HL-60/S4 treated with retinoic acid at 250 ng/mL for 4 days and 3 days (cell line): ENCODE measurements around the gene IQGAP1.
"Not testable (repeated sequence)": the region's sequence is repeated elsewhere in the genome, so short reads cannot be mapped to it uniquely, and the experiment has no call there.

Experiments
- in situ Hi-C: fragments of 300-500 bp; cut with MboI; formaldehyde crosslinking; loops from 2 replicates; pipeline ENCODE4 v1.7.0; 2022; ENCODE audit warnings: low sequenced_read_pairs

The IQGAP1 gene

DNA sequence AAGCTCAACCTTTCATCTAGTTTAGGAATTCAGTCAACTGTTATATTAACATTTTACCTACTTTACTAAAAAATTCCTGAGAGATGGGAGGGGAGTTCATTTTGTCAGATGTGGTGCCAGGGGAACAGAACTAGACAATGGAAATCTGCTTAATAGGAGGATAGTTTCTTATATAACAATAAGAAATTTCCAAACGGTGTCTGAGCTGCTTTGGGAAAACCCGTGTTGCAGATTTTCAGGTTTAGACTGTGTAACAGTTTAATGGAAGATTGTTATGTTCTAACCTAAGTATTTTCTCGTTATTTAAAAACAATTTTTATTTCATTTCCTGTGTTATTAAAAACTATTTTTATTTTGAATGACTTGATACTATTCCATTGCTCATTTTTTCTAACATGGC, 19.3 kb downstream of the IQGAP1 start:
- in situ Hi-C loops, result no loop called here

DNA sequence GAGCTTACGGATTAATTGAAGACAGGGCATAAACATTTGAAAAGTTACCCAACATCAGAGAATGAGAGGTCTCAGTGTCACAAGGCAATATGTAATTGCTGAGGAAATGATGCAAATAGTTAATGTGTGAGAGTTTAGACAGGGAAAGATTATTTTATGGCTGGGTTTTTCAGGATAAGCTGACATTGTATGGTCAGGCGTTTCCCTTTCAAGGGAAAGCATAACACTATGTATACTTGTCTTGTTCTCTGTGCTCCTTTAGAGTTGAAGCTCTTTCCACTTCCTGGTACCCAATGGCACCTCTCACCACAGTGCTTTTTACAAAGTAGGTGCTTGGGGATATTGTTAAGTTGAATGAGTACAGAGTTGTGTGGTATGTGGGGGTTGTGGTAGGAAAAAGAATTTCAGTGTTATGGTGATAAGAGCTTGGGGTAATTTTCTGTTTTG, 19.9 kb downstream of the IQGAP1 start:
- in situ Hi-C loops, result no loop called here

DNA sequence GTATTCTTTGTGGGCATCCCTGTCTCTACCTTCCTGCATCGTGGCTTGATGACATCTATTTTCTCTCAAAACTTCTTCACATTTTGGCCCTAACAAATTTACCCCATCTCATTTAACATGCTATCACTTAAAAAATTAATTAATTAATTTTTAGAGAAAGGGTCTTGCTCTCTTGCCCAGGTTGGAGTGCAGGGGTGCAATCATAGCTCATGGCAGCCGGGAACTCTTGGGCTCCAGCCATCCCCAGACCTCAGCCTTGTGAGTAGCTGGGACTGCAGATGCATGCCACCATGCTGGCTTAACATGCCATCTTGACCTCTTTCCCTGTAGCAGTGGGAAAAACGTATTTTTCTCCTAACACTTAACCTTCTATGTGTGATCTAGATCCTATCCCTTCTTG, 20.6 kb downstream of the IQGAP1 start:
- in situ Hi-C loops, result no loop called here

DNA sequence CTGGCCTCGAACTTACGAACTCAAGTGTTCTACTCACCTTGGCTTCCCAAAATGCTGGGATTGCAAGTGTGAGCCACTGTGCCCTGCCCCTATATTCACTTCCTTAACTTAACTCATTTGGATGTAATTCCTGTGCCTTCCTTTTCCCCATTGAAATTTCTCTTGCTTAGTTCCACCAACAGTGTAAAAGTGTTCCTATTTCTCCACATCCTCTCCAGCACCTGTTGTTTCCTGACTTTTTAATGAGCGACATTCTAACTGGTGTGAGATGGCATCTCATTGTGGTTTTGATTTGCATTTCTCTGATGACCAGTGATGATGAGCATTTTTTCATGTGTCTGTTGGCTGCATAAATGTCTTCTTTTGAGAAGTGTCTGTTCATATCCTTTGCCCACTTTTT, 21.5 kb downstream of the IQGAP1 start:
- in situ Hi-C loops, result not testable (repeated sequence)

DNA sequence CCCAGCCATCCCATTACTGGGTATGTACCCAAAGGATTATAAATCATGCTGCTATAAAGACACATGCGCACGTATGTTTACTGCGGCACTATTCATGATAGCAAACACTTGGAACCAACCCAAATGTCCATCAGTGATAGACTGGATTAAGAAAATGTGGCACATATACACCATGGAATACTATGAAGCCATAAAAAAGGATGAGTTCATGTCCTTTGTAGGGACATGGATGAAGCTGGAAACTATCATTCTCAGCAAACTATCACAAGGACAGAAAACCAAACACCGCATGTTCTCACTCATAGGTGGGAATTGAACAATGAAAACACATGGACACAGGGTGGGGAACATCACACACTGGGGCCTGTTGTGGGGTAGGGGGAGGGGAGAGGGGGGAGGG, 22.3 kb downstream of the IQGAP1 start:
- in situ Hi-C loops, result not testable (repeated sequence)

DNA sequence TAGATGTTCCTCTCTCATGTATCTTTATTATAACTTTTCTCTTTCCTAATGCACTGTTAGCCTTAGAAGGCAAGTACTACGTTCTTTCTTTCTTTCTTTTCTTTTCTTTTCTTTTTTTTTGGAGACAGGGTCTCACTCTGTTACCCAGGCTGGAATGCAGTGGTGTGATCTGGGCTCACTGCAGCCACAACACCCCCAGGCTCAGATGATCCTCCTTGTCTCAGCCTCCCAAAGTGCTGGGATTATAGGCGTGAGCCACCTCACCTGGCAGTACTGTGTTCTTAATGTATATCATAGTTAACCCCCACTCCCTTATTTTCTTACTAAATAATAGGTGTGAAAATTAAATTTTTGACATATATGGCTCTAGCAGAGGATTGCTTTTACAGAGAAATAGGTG, 23.1 kb downstream of the IQGAP1 start:
- in situ Hi-C loops, result no loop called here

DNA sequence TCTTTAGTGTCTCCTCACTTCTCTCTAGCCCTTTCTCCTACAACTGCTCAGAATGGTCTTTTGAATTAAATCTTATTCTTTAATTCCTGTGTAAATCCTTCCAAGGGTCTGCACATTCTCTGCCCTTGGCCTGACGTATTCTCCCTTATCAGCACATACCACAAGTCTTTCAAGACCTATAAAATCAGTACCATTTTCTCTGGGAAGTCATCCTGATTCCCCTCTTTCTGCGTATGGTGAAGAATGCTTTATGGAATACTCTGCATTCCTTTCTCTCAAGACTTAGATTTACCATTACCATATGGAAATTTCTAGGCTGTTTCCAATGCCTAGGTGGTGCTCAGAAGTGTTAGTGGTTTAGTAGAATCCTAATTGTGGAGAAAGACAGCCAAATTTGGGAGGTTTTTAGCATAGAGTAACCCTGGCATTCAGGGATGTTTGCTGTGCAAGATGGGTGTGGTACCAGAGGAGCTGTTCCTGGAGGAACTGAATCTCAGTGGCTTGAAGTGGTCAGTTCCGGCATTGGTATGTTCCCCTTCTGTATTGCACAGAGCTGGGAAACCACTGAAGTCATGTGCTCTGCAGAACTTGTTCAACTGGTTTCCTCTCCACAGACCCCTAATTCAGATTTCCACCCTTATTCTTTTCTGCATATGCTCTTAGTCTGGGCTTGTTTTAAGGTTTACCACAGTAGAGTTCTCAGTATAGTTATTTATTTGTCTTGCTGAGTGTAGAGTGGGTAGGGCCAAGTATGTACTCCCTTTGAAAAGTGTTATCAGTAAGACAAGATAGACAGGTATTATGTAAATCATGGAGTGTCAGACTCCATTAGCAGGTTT, 24.5 kb downstream of the IQGAP1 start:
- in situ Hi-C loops, result no loop called here

DNA sequence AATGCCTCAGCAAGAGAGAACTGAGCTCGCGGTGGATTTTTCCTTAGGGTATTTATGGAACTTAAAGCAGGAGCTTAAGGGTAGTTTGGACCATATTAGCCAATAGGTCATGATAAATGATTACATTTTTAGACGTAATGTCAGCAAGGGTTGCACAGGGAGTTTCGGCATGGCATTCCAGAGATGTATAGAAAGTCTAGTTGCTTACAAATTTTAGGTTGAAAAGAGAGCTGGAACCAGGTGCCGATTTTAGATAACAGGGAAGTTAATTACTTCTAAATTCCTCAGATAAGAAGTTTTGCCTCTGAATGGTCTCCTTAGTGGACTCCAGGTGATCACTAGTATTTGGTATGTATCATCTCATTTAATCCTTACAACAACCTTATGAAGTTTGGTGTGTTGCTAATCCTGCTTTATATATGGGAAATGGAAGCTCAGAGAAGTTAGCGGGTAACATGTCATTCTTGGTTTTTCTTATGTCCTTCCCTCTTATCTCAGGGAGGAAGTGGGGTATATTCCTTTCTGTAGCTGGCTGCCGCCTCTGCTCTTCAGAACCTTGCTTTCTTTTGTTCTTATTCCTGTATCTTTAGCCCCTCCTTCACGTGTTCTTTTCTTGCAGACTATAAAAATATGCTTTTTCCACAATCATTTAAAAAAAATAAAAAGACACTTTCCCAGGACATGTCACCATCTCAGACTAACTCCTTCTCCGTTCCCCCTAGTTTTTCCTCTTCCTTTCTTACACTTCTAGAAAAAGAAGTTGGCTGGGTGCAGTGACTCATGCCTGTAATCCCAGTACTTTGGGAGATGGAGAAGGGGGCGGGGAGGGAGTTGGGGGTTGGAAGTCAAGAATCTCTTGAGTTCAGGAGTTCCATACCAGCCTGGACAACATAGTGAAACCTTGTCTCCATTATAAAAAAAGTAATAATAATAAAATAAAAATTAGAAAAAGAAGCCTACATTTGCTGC, 25.7 kb downstream of the IQGAP1 start:
- in situ Hi-C loops, result no loop called here

DNA sequence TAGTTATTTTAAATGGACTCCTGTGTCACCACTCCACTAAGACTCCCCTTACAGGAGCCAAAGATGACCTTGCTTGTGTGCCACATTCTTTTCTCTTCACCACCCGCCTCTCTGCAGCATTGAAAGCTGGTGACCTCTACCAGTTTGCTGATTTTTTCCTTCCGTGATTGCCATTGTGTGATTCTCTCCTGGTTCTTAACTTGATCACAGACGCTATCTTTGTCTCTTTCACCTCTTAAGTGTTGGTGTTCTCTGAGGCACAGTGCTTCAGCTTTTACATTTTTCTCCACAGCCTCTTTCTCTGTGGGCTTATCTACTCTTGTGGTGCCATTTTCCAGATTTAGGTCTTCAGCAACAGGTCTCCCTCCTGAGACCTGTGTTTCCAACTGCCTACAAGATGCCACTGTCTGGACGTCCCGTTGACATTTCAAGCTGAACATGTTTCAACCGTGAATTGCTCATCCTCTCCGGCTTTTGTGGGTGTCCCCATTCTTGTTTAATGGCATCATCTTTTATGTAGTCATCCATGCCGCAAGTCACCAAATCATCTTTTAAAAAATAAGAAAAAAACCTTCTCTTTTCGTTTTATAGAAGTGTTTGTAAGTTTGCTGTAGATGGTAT, 26.5 kb downstream of the IQGAP1 start:
- in situ Hi-C loops, result no loop called here

DNA sequence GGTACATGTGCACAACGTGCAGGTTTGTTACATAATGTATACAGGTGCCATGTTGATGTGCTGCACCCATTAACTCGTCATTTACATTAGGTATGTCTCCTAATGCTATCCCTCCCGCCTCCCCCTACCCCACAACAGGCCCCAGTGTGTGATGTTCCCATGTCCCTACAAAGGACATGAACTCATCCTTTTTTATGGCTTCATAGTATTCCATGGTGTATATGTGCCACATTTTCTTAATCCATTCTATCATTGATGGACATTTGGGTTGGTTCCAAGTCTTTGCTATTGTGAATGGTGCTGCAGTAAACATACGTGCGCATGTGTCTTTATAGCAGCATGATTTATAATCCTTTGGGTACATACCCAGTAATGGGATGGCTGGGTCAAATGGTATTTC, 28.0 kb downstream of the IQGAP1 start:
- in situ Hi-C loops, result not testable (repeated sequence)

DNA sequence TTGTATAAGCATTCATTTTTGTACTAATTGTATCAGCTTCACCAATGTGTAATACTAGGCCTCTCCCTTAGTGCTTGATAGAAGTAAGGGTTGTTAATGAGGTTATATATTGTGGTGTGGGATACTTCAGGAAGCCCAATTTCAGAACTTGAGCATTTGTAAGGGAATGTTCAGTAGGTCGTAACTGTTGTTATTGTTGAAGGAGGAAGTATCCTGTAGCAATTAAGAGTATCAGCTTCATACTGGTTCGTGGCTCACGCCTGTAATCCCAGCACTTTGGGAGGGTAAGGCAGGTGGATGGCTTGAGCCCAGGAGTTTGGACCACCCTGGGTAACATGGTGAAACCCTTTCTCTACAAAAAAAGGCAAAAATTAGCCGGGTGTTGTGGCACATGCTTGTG, 30.6 kb downstream of the IQGAP1 start:
- in situ Hi-C loops, result no loop called here

DNA sequence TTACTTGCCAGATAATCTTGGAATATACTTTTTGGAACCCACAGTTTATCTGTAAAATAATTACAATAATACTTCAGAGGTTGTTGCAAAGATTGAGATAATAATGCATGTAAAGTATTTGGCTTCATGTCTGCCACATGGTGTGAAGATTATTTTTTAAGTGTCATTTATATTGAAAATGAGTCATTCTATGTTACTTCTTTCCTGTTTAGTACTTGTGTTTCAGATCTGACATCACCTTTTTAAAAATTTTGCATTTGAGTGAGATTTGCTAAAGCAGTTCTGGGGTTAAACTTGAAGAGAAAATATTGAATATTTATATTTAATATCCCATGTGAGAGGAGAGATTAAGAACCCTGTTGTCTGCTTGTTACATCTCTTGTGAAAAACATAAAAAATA, 31.2 kb downstream of the IQGAP1 start:
- in situ Hi-C loops, result no loop called here

DNA sequence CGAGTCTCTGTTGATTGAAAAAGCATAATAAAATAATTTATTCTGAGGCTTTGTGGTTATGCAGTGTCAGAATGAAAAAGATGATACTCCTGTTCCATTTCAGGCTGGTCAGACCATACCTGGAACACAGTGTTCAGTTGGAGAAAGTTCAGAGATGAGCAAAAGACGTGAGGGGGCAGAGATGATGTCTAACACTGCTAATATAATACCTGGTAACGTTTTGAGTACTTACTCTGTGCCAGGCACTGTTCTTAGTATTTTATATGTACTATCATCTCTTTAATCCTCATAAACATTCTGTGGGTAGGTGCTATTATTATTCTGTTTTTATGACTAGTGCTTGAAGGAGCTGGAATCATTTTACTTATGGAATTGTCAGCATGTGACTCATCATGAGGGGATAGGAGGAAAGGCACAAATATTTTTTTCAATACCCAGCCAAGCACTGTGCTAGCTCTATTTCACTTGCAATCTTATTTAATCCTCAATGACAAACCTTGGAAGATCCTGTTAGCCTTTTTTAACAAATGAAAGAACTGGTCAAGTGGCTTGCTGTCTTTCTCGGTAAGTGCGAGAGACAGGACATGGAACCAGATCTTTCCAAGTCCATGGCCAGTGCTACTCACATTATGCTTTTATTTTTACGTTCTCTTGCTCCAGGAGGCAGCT, 31.8 kb downstream of the IQGAP1 start:
- in situ Hi-C loops, result no loop called here

DNA sequence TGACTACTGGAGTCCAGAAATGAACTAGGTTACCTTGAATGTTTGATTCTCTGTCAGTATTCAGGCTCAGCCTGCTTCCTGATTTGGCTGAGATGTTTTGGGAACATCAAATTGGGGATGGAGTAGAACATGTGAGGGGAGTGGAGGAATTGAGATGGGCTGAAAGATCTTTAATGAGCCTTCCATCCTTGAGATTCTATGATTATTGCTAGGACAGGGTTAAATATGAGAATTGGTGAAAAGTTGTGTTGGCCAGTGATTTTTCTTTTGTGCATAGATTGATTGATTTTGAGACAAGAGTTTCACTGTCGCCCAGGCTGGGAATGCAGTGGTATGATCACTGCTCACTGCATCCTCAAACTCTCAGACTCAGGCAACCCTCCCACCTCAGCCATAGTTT, 32.4 kb downstream of the IQGAP1 start:
- in situ Hi-C loops, result no loop called here

DNA sequence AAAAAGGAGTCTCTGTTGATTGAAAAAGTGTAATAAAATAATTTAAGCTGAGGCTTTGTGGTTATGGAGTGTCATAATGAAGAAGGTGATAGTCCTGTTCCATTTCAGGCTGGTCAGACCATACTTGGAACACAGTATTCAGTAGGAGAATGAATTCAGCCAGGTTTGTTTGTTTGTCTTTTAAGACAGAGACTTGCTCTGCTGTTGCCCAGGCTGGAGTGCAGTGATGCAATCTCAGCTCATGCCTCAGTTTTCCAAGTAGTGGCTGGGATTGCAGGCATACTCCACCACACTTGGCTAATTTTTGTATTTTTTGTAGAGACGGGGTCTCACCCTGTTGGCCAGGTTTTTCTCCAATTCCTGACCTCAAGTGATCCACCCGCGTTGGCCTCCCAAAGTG, 33.5 kb downstream of the IQGAP1 start:
- in situ Hi-C loops, result no loop called here

DNA sequence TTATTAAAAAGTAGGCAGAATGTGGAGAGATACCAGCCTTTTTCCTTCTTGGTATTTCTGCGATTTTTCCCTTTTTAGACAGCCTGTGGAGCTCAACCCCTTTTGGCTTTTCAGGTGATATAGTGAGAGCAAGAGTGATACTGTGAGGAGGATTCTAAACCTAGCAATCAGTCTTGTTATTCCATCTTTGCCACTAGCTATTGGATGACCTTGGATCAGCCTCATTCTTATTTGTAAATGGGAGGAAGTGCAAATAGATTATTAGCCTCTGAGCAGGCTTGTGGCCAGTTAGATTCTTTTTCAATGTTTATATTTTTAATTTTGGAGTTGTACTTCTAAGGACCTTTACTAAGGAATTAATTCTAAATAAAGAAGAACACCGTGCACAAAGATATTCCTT, 34.0 kb downstream of the IQGAP1 start:
- in situ Hi-C loops, result no loop called here

DNA sequence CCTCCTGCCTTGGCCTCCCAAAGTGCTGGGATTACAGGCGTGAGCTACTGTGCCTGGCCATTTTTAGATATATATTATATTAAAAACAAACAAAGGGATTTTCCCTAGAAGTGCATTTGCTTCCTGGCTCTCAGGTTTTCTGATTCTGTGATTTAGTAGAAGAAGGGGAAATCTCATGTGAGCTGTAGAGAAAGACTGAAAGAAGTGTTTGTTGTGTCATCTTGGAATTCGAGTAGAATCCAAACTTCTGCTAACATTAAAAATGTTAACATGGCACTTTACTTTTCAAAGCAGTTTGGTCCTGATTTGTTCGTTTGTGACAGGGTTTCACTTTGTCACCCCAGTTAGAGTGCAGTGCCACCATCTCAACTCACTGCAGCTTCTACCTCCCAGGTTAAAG, 34.9 kb downstream of the IQGAP1 start:
- in situ Hi-C loops, result no loop called here

DNA sequence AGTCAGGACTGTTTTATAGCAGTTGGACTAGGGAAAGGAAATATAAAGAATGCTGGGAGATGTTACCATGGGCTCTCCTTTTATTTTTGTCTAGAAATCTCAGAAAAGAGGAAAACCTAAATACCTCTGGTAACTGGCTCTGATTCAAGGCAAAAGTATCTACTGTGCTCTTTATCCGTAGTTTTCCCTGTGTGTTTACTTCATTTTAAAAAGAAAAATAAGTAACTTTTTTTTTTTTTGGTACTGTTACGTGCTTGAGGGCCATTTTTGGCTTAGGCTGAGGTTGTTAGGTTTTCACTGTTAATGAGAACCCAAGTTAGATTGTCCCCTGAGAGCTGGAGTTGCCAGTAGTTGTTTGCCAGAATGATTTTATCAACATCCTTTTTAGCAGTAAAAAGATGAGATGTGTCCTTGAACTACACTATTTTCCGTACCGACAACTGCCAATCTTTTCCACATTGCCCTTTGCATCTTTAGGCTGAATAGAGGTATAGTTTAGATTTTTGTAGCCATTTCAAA, 35.8 kb downstream of the IQGAP1 start:
- in situ Hi-C loops, result no loop called here

DNA sequence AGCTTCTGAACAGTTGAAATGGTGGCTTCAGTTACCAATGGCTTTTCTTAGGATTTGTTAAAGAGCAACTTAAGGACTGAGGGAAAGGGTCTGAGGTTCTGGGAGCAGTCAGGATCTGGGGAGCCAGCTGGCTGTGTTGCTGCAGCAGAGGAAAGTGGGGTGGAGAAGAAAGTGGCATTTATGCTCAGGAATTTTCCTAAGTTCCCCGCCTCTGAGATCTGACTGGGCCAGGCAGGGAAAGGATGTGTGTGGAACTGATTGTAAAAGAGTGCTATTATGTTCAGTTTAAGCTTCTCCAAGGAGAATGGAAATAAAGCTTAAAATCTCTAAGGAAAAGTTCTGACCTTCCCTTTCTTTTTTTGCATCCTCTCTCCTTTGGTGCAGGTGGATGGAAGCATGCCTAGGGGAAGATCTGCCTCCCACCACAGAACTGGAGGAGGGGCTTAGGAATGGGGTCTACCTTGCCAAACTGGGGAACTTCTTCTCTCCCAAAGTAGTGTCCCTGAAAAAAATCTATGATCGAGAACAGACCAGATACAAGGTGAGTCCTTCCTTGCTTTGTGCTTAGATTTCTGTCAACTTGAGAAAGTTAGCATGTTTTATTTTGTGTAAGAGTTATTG, 37.8 kb downstream of the IQGAP1 start:
- in situ Hi-C loops, result no loop called here

DNA sequence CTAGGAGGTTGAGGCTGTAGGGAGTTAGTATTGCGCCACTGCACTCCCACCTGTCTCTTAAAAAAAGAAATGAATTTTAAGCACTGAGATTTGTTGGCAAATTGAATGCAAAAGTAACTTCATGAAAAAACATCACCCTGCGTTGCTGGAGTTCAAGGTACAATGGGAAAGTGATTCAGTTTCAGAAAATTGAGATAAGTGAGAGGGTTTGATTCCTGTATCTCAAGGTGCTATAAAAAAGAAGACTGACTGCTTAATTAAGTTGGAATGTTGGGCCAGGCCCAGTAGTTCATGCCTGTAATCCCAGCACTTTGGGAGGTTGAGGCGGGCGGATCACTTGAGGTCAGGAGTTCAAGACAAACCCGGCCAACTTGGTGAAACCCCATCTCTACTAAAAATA, 39.1 kb downstream of the IQGAP1 start:
- in situ Hi-C loops, result no loop called here
